ENCODE data around the gene SHTN1.

SHTN1 gene

GRCh38 chr10:116915340-116915739 is 89.6 kb downstream of the SHTN1 start:
- DNase-seq (ENCODE audit: low read depth): no peak

GRCh38 chr10:116913695-116914094 is 91.3 kb downstream of the SHTN1 start:
- DNase-seq (ENCODE audit: low read depth): no peak

GRCh38 chr10:116912162-116912561 is 92.8 kb downstream of the SHTN1 start:
- no peak for DNase-seq (ENCODE audit: low read depth)

- DNase-seq (ENCODE audit: low read depth): no peak
These were observed 94.1 kb downstream of the SHTN1 start for GRCh38 chr10:116910910-116911309.

- no peak for DNase-seq (ENCODE audit: low read depth)
These were observed 95.7 kb downstream of the SHTN1 start for GRCh38 chr10:116909307-116909706.

- no peak for DNase-seq (ENCODE audit: low read depth)
These were observed 97.6 kb downstream of the SHTN1 start for GRCh38 chr10:116907245-116907987.

GRCh38 chr10:116905845-116906210 is 99.2 kb downstream of the SHTN1 start:
- no peak for DNase-seq (ENCODE audit: low read depth)

- no peak for DNase-seq (ENCODE audit: low read depth)
These were observed 105.4 kb downstream of the SHTN1 start for GRCh38 chr10:116899626-116900025.

- no peak for DNase-seq (ENCODE audit: low read depth)
These were observed 111.3 kb downstream of the SHTN1 start for GRCh38 chr10:116893686-116894037.

- no peak for DNase-seq (ENCODE audit: low read depth)
These were observed 111.9 kb downstream of the SHTN1 start for GRCh38 chr10:116892907-116893685.

- DNase-seq (ENCODE audit: low read depth): peak; percentile 88
These were observed 113.8 kb downstream of the SHTN1 start for GRCh38 chr10:116891208-116891607.

GRCh38 chr10:116889066-116889465 is 115.9 kb downstream of the SHTN1 start:
- no peak for DNase-seq (ENCODE audit: low read depth)

- peak; percentile 88 for DNase-seq (ENCODE audit: low read depth)
These were observed 116.5 kb downstream of the SHTN1 start for GRCh38 chr10:116888380-116889055.

- DNase-seq (ENCODE audit: low read depth): no peak
These were observed 118.2 kb downstream of the SHTN1 start for GRCh38 chr10:116886772-116887171.

- DNase-seq (ENCODE audit: low read depth): no peak
These were observed 122.3 kb downstream of the SHTN1 start for GRCh38 chr10:116882639-116883038.

- peak; percentile 48 for DNase-seq (ENCODE audit: low read depth)
These were observed 124.1 kb downstream of the SHTN1 start for GRCh38 chr10:116880716-116881482.

GRCh38 chr10:116879817-116880216 is 125.2 kb downstream of the SHTN1 start:
- DNase-seq (ENCODE audit: low read depth): no peak

- DNase-seq (ENCODE audit: low read depth): no peak
These were observed 126.9 kb downstream of the SHTN1 start for GRCh38 chr10:116878123-116878522.

GRCh38 chr10:116877391-116877790 is 127.6 kb downstream of the SHTN1 start:
- DNase-seq (ENCODE audit: low read depth): no peak

GRCh38 chr10:116875897-116876296 is 129.1 kb downstream of the SHTN1 start:
- DNase-seq (ENCODE audit: low read depth): no peak

- no peak for DNase-seq (ENCODE audit: low read depth)
These were observed 131.9 kb downstream of the SHTN1 start for GRCh38 chr10:116873134-116873533.

GRCh38 chr10:116870949-116871348 is 134.0 kb downstream of the SHTN1 start:
- DNase-seq (ENCODE audit: low read depth): no peak
